Ishikawa (cell line): ENCODE measurements around the gene PCDHGA9.

ENCODE experiments used
- CEBPB ChIP-seq: IDR thresholded peaks from 2 replicates; pipeline ENCODE4 v1.6.1; 2012
- CREB1 ChIP-seq: IDR thresholded peaks from 2 replicates; pipeline ENCODE4 v1.6.1; 2012; ENCODE audit warnings: low read depth
- EGR1 ChIP-seq: IDR thresholded peaks from 2 replicates; pipeline ENCODE4 v1.6.1; 2012
- EP300 ChIP-seq: IDR thresholded peaks from 2 replicates; pipeline ENCODE4 v1.6.1; 2012; ENCODE audit warnings: borderline replicate concordance
- FOXM1 ChIP-seq: IDR thresholded peaks from 2 replicates; pipeline ENCODE4 v1.6.1; 2012; ENCODE audit warnings: low read depth, borderline replicate concordance
- NFIC ChIP-seq: IDR thresholded peaks from 2 replicates; pipeline ENCODE4 v1.6.1; 2012
- RAD21 ChIP-seq: IDR thresholded peaks from 2 replicates; pipeline ENCODE4 v1.6.1; 2012; ENCODE audit warnings: low read depth
- TAF1 ChIP-seq: IDR thresholded peaks from 2 replicates; pipeline ENCODE4 v1.6.1; 2012; ENCODE audit warnings: low read depth, mild to moderate bottlenecking
- TCF12 ChIP-seq: IDR thresholded peaks from 2 replicates; pipeline ENCODE4 v1.6.1; 2012; ENCODE audit warnings: low read depth
- TEAD4 ChIP-seq: IDR thresholded peaks from 2 replicates; pipeline ENCODE4 v1.6.1; 2012
- YY1 ChIP-seq: IDR thresholded peaks from 2 replicates; pipeline ENCODE4 v1.6.1; 2012; ENCODE audit warnings: low read depth
- ZBTB7A ChIP-seq: IDR thresholded peaks from 2 replicates; pipeline ENCODE4 v1.6.1; 2012; ENCODE audit warnings: low read depth
- TF ChIP-seq, protein P1 (sequence below): IDR thresholded peaks from 2 replicates; pipeline ENCODE4 v1.6.1; 2012
- TF ChIP-seq, protein P2 (sequence below): IDR thresholded peaks from 2 replicates; pipeline ENCODE4 v1.6.1; 2012; ENCODE audit warnings: low read depth, mild to moderate bottlenecking
- TF ChIP-seq, protein P3 (sequence below): IDR thresholded peaks from 2 replicates; pipeline ENCODE4 v1.6.1; 2012

The PCDHGA9 gene

DNA sequence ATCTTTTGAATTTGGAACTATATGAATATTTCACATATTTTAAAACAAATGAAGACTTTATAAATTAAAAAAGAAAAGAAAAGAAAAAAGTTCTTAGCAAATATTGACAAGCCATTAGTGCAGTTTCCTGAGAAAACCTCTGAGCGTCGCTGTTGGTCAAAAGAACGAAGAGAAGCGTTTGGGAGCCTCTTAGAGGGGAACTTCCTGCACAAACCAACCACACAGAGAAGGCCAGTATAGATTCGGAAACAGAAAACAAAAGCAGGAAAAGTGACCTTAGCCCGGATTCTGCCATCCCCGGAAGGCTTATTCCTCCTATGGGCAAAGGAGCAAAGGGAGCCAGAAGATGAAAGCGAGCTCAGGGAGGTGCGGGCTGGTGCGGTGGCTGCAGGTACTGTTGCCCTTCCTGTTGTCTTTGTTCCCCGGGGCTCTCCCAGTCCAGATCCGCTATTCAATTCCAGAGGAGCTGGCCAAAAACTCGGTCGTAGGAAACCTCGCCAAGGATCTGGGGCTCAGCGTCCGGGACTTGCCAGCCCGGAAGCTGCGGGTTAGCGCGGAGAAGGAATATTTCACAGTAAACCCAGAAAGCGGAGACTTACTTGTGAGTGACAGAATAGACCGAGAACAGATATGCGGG, 42.7 kb upstream of the PCDHGA9 start, which contains the start of gene PCDHGB2:
Gene PCDHGB2, plus strand, starts transcription at position 205 of the 637 bp plus-strand sequence. Its CDS starts 142 bp downstream, at position 347.
- TF ChIP-seq TEAD4 (no peak), CEBPB (no peak), FOXM1 (no peak), RAD21 (peak; percentile 43)

DNA sequence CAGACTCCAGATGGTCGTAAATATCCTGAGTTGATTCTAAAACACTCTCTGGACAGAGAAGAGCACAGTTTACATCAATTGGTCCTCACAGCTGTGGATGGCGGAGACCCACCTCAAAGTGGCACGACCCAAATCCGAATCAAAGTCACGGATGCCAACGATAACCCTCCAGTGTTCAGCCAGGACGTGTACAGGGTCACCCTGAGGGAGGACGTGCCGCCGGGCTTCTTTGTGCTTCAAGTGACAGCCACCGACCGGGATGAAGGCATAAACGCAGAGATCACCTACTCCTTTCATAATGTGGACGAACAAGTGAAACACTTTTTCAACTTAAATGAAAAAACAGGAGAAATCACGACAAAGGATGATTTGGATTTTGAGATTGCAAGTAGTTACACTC, 41.9 kb upstream of the PCDHGA9 start:
- TF ChIP-seq YY1 (no peak), EP300 (no peak), TAF1 (no peak), RAD21 (no peak), CREB1 (no peak), TEAD4 (no peak), ZBTB7A (no peak), FOXM1 (no peak), NFIC (no peak), TCF12 (no peak), EGR1 (no peak)
- TF ChIP-seq, protein P1, sequence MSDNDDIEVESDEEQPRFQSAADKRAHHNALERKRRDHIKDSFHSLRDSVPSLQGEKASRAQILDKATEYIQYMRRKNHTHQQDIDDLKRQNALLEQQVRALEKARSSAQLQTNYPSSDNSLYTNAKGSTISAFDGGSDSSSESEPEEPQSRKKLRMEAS = no peak
- TF ChIP-seq, protein P2, sequence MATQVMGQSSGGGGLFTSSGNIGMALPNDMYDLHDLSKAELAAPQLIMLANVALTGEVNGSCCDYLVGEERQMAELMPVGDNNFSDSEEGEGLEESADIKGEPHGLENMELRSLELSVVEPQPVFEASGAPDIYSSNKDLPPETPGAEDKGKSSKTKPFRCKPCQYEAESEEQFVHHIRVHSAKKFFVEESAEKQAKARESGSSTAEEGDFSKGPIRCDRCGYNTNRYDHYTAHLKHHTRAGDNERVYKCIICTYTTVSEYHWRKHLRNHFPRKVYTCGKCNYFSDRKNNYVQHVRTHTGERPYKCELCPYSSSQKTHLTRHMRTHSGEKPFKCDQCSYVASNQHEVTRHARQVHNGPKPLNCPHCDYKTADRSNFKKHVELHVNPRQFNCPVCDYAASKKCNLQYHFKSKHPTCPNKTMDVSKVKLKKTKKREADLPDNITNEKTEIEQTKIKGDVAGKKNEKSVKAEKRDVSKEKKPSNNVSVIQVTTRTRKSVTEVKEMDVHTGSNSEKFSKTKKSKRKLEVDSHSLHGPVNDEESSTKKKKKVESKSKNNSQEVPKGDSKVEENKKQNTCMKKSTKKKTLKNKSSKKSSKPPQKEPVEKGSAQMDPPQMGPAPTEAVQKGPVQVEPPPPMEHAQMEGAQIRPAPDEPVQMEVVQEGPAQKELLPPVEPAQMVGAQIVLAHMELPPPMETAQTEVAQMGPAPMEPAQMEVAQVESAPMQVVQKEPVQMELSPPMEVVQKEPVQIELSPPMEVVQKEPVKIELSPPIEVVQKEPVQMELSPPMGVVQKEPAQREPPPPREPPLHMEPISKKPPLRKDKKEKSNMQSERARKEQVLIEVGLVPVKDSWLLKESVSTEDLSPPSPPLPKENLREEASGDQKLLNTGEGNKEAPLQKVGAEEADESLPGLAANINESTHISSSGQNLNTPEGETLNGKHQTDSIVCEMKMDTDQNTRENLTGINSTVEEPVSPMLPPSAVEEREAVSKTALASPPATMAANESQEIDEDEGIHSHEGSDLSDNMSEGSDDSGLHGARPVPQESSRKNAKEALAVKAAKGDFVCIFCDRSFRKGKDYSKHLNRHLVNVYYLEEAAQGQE = no peak
- TF ChIP-seq, protein P3, sequence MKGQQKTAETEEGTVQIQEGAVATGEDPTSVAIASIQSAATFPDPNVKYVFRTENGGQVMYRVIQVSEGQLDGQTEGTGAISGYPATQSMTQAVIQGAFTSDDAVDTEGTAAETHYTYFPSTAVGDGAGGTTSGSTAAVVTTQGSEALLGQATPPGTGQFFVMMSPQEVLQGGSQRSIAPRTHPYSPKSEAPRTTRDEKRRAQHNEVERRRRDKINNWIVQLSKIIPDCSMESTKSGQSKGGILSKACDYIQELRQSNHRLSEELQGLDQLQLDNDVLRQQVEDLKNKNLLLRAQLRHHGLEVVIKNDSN = no peak

DNA sequence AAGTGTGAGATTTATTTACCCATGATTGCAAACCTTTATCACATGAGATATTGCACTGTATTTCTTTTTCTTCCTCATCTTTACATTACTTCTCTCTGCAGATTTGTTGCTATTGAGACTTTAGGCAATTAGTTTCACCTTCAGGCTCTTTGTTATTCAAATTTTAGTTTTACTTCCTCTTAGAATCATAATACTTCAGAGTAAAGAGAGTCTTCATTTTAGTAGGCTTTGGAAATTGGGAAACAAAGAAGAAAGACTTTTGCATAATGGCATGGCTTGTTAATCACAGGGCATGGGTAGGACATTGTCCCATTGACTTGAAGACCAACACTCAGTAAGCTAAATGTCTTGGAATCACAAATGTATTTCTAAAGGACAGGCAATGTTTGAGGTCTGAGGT, 39.9 kb upstream of the PCDHGA9 start:
- no peak for TF ChIP-seq TAF1
- TF ChIP-seq TCF12 = no peak
- no peak for TF ChIP-seq RAD21
- no peak for TF ChIP-seq ZBTB7A
- TF ChIP-seq, protein P1 = no peak
- no peak for TF ChIP-seq CREB1

DNA sequence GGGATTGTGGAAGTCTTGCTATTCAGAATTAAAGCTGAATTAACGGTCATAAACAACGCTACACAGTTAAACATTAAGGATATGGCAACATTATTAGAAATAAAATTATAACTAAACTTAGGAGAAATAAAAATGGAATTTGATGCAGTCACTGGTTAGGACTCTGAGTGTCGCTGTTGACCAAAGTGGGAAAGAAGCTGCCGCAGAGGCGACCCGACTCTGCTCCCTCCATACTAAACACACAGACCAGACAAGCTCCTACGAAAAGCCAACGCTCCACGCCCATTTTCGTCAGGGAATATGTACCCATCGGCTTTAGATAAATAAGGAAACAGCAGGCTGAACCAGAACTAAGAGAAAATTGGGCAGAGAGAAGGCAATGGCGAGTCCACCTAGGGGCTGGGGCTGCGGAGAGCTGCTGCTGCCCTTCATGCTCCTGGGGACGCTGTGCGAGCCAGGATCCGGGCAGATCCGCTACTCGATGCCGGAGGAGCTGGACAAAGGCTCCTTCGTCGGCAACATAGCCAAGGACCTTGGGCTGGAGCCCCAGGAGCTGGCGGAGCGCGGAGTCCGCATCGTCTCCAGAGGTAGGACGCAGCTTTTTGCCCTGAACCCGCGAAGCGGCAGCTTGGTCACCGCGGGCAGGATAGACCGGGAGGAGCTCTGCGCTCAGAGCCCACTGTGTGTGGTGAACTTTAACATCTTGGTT, 38.5 kb upstream of the PCDHGA9 start, which contains the start of gene PCDHGA5:
Gene PCDHGA5, plus strand, starts transcription at position 211 of the 709 bp plus-strand sequence. Its CDS starts 169 bp downstream, at position 380.
- no peak for TF ChIP-seq NFIC
- TF ChIP-seq ZBTB7A = no peak
- TF ChIP-seq CEBPB = no peak
- no peak for TF ChIP-seq EP300
- TF ChIP-seq, protein P1 = no peak
- TF ChIP-seq TCF12 = no peak
- TF ChIP-seq EGR1 = no peak
- TF ChIP-seq FOXM1 = no peak
- no peak for TF ChIP-seq RAD21
- no peak for TF ChIP-seq YY1
- TF ChIP-seq TAF1 = no peak
- no peak for TF ChIP-seq TEAD4
- TF ChIP-seq CREB1 = no peak
- TF ChIP-seq, protein P3 = no peak
- TF ChIP-seq, protein P2 = no peak
